CD4-positive, alpha-beta T cell treated with Interleukin-2 at 100 ng/mL for 4 hours (primary cell): ENCODE results near the gene NACA2.
"Not testable (repeated sequence)": the region's sequence is repeated elsewhere in the genome, so short reads cannot be mapped to it uniquely, and the experiment has no call there.

ENCODE experiments used
- DNase-seq: peaks from one replicate; pipeline ENCODE4 v3.0.0-alpha.2; 2020; ENCODE audit warnings: low spot score

NACA2 gene

GRCh38 chr17:61591018-61591417, at the start of gene NACA2:
Gene NACA2 (minus strand): TSS chr17:61591219. CDS start chr17:61591180, 39 bp downstream.
- no peak for DNase-seq

DNA sequence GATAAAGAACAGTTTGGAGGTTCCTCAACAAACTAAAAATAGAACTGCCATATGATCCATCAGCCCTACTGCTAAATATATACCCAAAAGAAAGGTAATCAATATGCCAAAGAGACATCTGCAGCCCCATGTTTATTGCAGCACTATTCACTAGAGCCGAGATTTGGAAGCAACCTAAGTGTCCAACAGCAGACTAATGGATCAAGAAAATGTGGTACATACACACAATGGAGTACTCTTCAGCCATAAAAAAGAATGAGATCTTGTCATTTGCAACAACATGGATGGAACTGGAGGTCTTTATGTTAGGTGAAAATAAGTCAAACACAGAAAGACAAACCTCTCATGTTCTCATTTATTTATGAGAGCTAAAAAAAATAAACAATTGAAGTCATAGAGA, 48.8 kb upstream of the NACA2 start:
- no peak for DNase-seq

DNA sequence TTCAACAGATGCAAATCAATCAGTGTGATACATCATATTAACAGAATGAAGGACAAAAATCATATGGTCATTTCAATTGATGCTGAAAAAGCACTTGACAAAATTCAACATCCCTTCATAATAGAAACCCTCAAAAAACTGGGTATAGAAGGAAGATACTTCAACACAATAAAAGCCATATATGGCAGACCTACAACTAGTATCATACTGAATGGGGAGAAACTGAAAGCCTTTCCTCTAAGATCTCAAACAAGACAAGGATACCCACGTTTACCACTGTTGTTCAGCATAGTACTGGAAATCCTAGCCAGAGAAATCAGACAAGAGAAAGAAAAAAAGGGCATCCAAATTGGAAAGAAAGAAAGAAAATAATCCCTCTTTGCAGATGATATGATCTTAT, 47.1 kb upstream of the NACA2 start:
- DNase-seq = no peak

GRCh38 chr17:61635913-61636432, 45.0 kb upstream of the NACA2 start:
- peak; percentile 61 for DNase-seq

DNA sequence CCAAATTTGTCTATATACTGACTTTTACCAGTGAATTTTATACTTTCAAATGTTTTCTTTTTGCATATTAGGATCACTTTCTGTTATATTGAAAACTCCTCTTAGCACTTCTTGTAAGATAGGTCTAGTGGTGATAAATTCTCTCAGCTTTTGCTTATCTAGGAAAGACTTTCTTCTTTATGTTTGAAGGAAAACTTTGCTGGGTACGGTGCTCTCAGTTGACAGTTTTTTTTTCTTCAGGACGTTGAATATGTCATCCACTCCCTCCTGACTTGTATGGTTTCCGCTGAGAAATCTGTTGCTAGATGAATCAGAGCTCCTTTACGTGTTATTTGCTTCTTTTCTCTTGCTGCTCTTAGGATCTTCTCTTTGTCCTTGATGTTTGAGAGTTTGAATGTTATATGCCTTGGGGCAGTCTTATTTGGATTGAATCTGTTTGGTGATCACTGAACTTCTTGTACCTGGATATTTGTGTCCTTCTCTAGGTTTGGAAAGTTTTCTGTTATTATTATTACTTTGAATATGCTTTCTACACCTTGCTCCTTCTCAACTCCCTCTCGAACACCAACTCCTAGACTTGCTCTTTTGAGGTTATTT, 44.0 kb upstream of the NACA2 start:
- DNase-seq = no peak

- DNase-seq = no peak
These were observed 43.1 kb upstream of the NACA2 start for GRCh38 chr17:61634011-61634539.

GRCh38 chr17:61632826-61633225, 41.8 kb upstream of the NACA2 start:
- DNase-seq = no peak

DNA sequence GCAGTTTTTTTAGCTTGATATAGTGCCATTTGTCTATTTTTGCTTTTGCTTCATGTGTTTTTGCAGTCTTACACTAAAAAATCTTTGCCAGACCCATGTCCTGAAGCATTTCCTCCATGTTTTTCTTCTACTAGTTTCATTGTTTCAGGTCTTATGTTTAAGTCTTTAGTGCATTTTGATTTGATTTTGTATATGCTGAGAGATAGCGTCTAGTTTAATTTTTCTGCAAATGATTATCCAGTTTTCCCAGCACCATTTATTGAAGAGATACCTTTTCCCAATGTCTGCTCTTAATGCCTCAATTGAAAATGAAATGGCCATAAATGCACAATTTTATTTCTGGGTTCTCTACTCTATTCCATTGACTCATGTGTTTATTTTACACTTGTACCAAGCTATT, 40.8 kb upstream of the NACA2 start:
- DNase-seq = no peak

GRCh38 chr17:61628158-61628557, 37.1 kb upstream of the NACA2 start:
- not testable (repeated sequence) for DNase-seq

- no peak for DNase-seq
These were observed 36.6 kb upstream of the NACA2 start for GRCh38 chr17:61627658-61628057.

DNA sequence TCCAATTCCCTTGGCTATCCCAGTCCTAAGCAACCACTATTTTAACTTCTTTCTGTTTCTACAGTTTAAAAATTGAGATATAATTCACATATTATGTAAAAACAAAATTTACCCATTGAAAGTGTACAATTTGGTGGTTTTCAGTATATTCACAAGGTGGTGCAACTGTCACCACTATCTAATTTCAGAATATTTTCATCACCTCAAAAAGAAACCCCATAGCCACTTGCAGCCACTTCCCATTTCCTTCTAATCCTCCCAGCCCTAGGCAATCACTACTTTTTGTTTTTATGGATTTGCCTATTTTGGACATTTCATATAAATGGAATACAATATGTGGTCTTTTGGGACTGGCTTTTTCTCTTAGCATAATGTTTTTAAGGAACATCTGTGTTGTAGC, 36.1 kb upstream of the NACA2 start:
- DNase-seq = no peak

DNA sequence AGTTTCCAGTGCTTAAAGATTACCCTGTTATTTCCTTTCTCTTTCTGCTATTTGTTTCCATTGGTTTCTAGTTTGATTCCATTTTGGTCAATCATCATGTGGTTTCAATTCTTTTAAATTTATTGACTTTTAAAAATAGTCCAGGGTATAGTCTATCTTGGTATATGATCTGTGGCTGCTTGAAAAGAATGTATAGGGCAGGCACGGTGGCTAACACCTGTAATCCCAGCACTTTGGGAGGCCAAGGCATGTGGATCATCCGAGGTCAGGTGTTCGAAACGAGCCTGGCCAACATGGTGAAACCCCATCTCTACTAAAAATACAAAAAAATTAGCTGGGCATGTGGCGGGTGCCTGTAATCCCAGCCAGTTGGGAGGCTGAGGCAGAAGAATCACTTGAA, 34.5 kb upstream of the NACA2 start:
- no peak for DNase-seq

DNA sequence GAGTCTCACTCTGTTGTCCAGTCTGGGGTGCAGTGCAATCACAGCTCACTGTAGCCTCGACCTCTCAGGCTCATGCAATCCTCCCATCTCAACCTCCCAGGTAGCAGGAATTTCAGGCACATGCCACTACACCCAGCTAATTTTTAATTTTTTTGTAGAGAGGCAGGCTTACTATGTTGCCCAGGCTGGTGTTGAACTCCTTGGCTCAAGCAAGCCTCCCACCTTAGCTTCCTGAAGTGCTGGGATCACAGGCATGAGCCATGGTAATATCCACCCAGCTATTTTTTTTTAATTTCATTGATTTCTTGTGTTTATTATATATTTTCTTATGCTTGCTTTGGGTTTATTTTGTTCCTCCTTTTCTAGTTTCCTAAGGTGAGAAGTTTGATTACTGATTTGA, 33.9 kb upstream of the NACA2 start:
- no peak for DNase-seq

DNA sequence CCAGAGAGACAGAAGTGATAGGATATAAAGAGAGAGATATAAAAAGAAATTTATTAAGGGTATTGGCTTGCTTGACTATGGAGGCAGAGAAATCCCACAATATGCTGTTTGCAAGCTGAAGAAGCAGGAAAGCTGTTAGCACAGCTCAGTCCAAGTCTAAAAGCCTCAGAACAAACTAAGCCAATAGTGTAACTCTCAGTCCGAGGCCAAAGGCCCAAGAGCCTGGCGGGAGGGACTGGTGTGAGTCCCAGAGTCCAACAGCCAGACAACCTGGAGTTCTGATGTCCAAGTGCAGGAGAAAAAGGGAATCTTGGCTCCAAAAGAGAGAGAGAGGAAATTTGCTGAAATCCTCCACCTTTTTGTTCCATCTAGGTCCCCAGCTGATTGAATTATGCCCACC, 30.3 kb upstream of the NACA2 start:
- no peak for DNase-seq

GRCh38 chr17:61619953-61620352, 28.9 kb upstream of the NACA2 start:
- DNase-seq = no peak

DNA sequence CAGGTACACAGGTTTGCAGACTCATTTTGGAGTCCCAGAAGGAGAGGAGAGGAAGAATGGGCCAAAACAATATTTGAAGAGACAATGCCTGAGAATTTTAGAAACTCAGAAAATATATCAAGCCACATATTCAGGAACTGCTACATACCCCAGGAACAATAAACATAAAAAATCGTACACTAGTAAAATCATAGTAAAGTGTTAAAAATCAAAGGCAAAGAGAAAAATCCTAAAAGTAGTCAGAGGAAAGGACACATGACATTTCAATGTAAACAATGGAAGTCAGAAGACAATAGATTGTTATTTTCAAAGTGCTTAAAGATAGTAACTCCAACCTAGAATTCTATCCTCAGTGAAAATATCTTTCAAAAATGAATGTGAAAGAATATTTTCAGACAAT, 28.5 kb upstream of the NACA2 start:
- no peak for DNase-seq

- no peak for DNase-seq
These were observed 27.9 kb upstream of the NACA2 start for GRCh38 chr17:61618950-61619349.

GRCh38 chr17:61617330-61617729, 26.3 kb upstream of the NACA2 start:
- no peak for DNase-seq

GRCh38 chr17:61616783-61617182, 25.8 kb upstream of the NACA2 start:
- no peak for DNase-seq

- DNase-seq = no peak
These were observed 23.2 kb upstream of the NACA2 start for GRCh38 chr17:61614219-61614618.

DNA sequence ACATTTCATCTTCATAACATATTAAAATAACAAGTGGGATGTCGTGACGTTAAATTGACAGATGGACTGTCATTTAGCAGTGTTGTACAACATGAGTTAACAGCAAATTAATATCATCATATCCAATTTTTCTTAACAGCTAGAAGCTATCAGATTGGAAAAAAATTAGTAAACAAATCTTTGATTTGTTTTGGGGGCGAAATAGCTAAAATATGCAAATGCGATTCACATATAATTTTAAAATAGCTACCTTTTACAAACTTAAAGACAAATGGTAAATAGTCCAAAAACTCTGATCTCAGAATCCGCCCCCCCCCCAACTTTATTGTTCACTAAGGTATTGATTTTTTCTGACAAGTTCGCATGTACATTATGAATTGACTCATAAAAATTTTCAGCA, 20.3 kb upstream of the NACA2 start:
- no peak for DNase-seq

GRCh38 chr17:61605692-61606091, 14.7 kb upstream of the NACA2 start:
- DNase-seq = no peak

GRCh38 chr17:61601297-61601696, 10.3 kb upstream of the NACA2 start:
- DNase-seq = no peak

DNA sequence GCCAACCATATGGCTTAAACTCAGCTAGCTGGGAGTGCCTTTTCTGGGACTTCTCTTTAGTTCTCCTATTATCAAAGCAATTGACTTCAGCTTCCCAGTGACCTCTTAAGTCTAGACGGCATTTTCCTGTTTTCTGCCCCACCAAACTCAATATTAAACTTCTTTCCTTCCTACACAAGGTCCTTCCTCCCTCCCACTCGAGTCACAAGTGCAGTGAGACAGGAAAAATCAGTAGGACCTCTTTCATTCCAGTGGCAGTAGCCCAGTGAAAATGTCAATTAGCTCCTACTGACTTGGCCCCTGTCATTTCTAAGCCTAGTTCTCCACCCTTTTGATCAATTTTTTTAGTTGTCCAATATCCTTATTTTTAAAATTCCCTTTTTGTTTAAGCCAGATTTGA, 9.6 kb upstream of the NACA2 start:
- no peak for DNase-seq
